SK-N-MC (cell line): ENCODE measurements around the gene LAMA3.

ENCODE experiments used
- EZH2 ChIP-seq: fragments of 200-600 bp; sonication (generic); IDR thresholded peaks from one replicate; pipeline ENCODE4 v1.6.1; 2017; ENCODE audit warnings: antibody characterized with exemption
- POLR2AphosphoS5 ChIP-seq: IDR thresholded peaks from 2 replicates; pipeline ENCODE4 v1.6.1; 2012; ENCODE audit warnings: mild to moderate bottlenecking, low read depth, low read length, borderline replicate concordance

- TF ChIP-seq EZH2 (no peak), POLR2AphosphoS5 (no peak)
Measured at GRCh38 chr18:24003903-24004640, 314.8 kb downstream of the LAMA3 start.
